Fibroblast of pulmonary artery (primary cell): ENCODE data around the gene PER2.

Source experiments
- DNase-seq: peaks from one replicate; pipeline ENCODE4 v3.0.0-alpha.2; 2010; ENCODE audit warnings: low read depth
- H3K4me3 ChIP-seq: replicated peaks from 2 replicates; pipeline ENCODE4 v1.5.1; 2011; ENCODE audit warnings: low read depth, mild to moderate bottlenecking, control low read depth, low read length, moderate library complexity
- TF ChIP-seq, protein P1 (sequence below): IDR thresholded peaks from 2 replicates; pipeline ENCODE4 v1.5.1; 2011; ENCODE audit warnings: mild to moderate bottlenecking, control low read depth, low read length, inconsistent platforms; ENCODE audit errors: missing control alignments

PER2 gene

DNA sequence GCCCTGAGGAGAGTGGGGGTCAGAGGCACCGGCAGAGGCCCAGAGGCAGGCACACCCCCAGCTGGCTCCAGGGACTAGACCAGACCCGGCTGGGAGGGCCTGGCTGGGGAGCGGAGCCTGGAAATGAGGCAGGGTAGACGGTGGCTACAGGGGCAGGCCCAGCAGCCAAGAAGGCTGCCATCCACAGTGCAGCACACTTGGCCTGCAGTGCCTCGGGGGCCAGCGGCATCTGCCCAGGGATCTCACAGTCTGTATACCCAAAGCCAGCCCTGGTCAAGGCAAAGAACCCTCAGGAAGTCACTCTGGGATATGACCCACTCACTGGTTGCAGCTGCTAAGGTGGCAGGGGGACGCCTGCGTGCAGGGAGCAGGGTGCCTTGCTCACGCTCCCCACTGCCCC lies 17.8 kb downstream of the PER2 start:
- TF ChIP-seq, protein P1, sequence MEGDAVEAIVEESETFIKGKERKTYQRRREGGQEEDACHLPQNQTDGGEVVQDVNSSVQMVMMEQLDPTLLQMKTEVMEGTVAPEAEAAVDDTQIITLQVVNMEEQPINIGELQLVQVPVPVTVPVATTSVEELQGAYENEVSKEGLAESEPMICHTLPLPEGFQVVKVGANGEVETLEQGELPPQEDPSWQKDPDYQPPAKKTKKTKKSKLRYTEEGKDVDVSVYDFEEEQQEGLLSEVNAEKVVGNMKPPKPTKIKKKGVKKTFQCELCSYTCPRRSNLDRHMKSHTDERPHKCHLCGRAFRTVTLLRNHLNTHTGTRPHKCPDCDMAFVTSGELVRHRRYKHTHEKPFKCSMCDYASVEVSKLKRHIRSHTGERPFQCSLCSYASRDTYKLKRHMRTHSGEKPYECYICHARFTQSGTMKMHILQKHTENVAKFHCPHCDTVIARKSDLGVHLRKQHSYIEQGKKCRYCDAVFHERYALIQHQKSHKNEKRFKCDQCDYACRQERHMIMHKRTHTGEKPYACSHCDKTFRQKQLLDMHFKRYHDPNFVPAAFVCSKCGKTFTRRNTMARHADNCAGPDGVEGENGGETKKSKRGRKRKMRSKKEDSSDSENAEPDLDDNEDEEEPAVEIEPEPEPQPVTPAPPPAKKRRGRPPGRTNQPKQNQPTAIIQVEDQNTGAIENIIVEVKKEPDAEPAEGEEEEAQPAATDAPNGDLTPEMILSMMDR, result no peak
- H3K4me3 ChIP-seq, result no peak overlapping the region
- DNase-seq, result no peak

DNA sequence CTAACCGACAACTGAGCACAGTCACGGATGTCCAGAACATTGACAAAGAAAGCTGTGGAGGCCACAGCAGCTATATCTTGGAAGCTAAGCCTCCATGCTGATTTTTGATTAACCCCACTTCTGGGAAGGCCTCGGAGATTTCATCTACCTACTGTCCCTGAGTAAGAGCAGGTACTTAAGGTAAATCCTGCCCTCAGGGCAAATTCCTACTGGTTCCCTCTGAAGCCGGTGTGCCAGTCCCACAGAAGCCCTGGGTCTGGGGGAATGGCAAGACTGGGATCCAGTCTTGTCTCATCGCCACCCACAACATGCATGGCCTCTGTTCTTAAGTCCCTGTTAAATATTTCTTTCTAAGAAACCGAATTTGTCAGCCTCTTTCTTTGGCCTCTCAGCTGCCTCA lies 18.7 kb downstream of the PER2 start:
- TF ChIP-seq, protein P1, result no peak
- no peak for DNase-seq
- H3K4me3 ChIP-seq, result no peak overlapping the region

DNA sequence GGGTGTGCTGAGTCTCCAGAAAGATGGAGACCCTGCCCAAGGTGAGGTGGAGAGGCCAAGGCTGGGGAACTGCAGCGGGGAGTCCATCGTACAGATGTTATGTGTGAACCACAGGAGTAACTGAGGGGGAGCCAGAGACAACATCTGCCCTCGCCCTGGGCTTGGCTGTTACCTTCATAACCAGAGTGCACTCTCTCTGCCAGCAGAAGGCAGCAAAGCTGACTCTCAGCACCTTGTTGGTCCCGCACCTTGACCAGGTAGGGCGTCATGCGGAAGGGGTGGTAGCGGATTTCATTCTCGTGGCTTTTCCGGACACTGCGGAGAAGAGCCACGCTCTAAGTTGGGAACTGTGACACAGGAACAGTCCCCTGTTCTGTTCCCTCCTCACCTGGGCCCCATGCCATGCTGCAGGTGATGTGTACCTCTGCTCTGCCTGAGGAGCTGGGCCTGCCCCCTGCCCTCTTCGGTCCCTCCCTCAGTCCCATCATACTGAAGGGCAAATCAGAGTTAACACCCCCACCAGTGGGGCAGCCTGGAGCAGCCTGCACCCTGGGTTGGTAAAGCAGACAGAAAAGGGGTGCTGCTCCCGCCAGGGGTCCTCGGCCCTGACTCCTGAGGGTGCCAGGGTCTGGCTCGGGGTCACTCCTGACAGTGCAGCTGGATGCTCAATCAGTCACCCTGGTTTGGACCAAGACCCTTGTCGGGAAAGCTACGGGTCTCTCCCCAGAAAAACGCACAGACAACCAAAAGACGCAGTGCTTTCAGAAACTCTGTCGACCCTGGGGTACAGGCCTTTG lies 20.3 kb downstream of the PER2 start:
- H3K4me3 ChIP-seq, result no peak overlapping the region
- no peak for DNase-seq
- TF ChIP-seq, protein P1, result no peak

DNA sequence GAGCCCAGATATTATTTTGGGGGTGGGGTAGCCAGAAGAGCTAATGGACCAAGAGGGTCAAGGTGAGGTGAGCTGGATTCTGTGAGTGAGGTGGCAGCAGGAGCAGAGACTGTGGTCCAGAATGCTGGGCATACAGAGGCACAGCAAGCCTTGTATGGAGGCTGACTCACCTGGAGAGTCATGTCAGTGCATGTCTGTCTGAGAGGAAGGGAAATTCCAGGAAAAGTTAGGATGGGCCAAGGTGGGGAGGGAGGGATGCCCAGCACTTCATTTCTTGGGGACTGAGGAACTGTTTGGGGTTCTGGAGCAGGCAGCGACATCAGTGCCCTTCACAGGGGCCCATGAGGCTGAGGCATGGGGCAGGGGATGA lies 21.1 kb downstream of the PER2 start:
- no peak for DNase-seq
- TF ChIP-seq, protein P1, result no peak
- no peak overlapping the region for H3K4me3 ChIP-seq

DNA sequence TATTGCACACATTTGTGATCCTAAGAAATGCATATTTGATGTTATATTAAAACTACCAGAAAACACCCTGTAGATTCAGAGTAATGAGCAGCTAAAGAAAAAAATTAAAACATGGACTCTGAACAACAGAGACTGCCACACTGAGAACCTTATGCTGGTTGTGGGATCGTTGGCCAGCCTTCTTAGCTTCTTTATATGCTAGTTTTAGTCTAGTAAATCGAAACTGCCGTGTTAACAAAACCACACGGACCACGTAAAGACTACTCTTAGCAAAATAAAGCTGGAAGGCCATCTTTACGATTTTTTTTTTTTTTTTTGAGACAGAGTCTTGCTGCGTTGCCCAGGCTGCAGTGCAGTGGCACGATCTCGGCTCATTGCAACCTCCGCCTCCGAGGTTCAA lies 22.8 kb downstream of the PER2 start:
- H3K4me3 ChIP-seq, result no peak overlapping the region
- TF ChIP-seq, protein P1, result no peak
- no peak for DNase-seq

DNA sequence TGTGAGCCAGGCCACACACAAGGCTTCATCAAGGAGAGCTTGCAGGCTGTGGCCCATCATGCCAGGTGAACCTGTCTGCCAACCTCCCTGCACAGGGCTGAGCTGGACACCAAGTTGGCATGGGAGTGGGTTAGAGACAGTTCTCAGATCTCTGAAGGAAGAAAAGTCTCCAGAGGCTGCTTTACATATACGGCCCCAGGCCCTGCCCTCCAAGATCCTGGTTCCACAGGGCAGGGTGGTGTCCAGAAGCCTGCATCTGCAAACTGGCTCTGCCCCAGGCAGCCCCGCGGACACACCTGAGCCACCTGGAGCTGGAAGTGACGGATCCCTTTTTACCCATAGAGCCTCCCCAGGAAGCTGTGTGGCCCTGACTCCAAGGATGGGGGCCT lies 24.3 kb downstream of the PER2 start:
- TF ChIP-seq, protein P1, result no peak
- H3K4me3 ChIP-seq, result no peak overlapping the region
- DNase-seq, result no peak

DNA sequence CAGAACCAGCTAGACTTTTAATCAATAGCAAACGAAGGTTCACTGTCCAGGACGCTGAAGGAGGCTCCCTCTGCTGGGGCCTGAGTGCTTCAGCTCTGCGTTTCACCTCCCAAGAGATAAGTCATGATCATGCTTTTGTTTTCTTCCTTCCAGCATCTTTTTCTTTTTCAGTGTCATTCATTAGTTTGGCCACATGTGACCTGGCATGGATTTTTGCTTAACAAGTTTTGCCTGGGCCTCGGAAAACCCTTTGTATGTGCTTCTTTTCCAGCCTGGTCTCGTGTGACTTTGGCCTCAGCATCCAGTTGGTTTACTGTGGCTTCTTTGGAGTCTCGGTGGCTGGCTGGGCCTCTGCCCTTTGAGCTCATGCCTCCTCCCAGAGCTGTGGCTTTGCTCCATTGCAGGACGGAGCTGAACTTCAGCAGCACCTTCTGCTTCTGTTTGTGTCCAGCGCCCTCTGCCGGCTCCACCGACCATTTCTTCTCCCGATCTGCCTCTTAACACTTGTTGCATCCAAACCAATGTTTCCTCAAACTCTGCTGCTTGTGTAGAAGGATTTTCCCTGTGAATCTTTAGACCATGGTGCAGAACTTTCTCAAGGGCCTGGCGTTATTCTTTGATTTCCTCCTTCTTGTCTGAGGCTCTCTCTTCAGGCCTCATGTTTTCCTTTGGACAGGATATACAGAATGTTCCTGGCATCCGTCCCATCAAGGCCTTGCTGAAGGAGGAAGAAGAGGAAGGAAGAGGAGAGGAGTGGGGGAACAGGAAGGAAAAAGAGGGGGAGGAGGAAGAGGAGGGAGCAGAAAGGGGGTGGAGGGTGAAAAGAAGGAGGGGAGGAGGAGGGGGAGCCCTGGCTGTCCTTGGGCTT lies 25.0 kb downstream of the PER2 start:
- TF ChIP-seq, protein P1, result peak; percentile 77
- peak; percentile 96 for DNase-seq

More for the DNA sequence above, 25.0 kb downstream of the PER2 start:
- H3K4me3 ChIP-seq, result no peak overlapping the region
